Caco-2 (cell line): Measurements from ENCODE around the gene RAB3C. TPM values are rescaled to one million over a fixed set of nuclear protein-coding genes. Genes with fewer than 3 reads are reported as not detected.

ENCODE experiments used
- BruUV-seq: library from RNA; stranded (reverse); fragments of 400-500 nt; replicated peaks from 2 replicates; lab custom pipeline; 2021; lab: Mats Ljungman, UMichigan
- CTCF ChIA-PET: fragments of 300-600 bp; sonication (Branson Sonifier 250); formaldehyde crosslinking; loops from one replicate; lab custom pipeline; 2022; ENCODE audit warnings: antibody characterized with exemption; lab: Charles Lee
- POLR2A ChIA-PET: fragments of 300-600 bp; sonication (Branson Sonifier 250); formaldehyde crosslinking; loops from one replicate; lab custom pipeline; 2022; ENCODE audit warnings: antibody characterized with exemption; lab: Charles Lee
- DNase-seq, 2 experiments: peaks; one replicate each; pipeline versions ENCODE4 v3.0.0 to v3.0.0-alpha.2; 2020 to 2022
- H3K27me3 ChIP-seq: replicated peaks from 2 replicates; pipeline ENCODE4 v1.6.0; 2011; ENCODE audit warnings: low read length; ENCODE audit not compliant: control insufficient read depth, insufficient read depth
- H3K36me3 ChIP-seq: 2 replicates; pipeline ENCODE4 v1.5.1; 2011; ENCODE audit warnings: low read length; ENCODE audit not compliant: control insufficient read depth, insufficient read depth
- H3K4me1 ChIP-seq: fragments of 250-450 bp; sonication (Bioruptor Pico); 2 replicates; pipeline ENCODE4 v1.5.1; 2020; ENCODE audit warnings: mild to moderate bottlenecking
- H3K4me3 ChIP-seq: 2 replicates; pipeline ENCODE4 v1.5.1; 2011; ENCODE audit warnings: low read depth, mild to moderate bottlenecking, control low read depth, low read length
- H3K9me3 ChIP-seq: fragments of 250-450 bp; sonication (Bioruptor Pico); 2 replicates; pipeline ENCODE4 v1.5.1; 2020; ENCODE audit warnings: mild to moderate bottlenecking, moderate library complexity
- H3K27ac Mint-ChIP-seq: one replicate; pipeline ENCODE4 v1.8.0; 2022; ENCODE audit warnings: mixed read lengths; ENCODE audit not compliant: unreplicated experiment
- H3K27me3 Mint-ChIP-seq: one replicate; pipeline ENCODE4 v1.8.0; 2022; ENCODE audit warnings: mixed read lengths; ENCODE audit not compliant: insufficient read depth, unreplicated experiment
- H3K36me3 Mint-ChIP-seq: one replicate; pipeline ENCODE4 v1.8.0; 2022; ENCODE audit warnings: mild to moderate bottlenecking, mixed read lengths; ENCODE audit not compliant: insufficient read depth, unreplicated experiment
- H3K4me1 Mint-ChIP-seq: one replicate; pipeline ENCODE4 v1.8.0; 2022; ENCODE audit warnings: low read depth, mixed read lengths; ENCODE audit not compliant: unreplicated experiment
- H3K4me3 Mint-ChIP-seq: one replicate; pipeline ENCODE4 v1.8.0; 2022; ENCODE audit warnings: mild to moderate bottlenecking, moderate library complexity, mixed read lengths; ENCODE audit not compliant: unreplicated experiment
- H3K9me3 Mint-ChIP-seq: one replicate; pipeline ENCODE4 v1.8.0; 2022; ENCODE audit warnings: mixed read lengths; ENCODE audit not compliant: unreplicated experiment
- CTCF ChIP-seq, 2 experiments: fragments of 200-600 bp in 1 of 2; IDR thresholded peaks; 1 replicate in 1 of 2; 2 replicates in 1 of 2; pipeline versions ENCODE4 v1.5.1 to v1.8.0; 2011 to 2022; ENCODE audit warnings: antibody characterized with exemption in 1 of 2, control low read depth in 1 of 2, inconsistent platforms in 1 of 2, low read depth in 1 of 2, low read length in 1 of 2, mild to moderate bottlenecking in 1 of 2, moderate library complexity in 1 of 2; ENCODE audit not compliant: insufficient read depth in 1 of 2, severe bottlenecking in 1 of 2, unreplicated experiment in 1 of 2
- intact Hi-C: fragments of 100-400 bp; cut with micrococcal nuclease; formaldehyde crosslinking; loops from one replicate; pipeline ENCODE4 v1.10.0; 2022; ENCODE audit not compliant: unreplicated experiment
- total RNA-seq: library from RNA; stranded (reverse); gene quantifications from 2 replicates; pipeline ENCODE4 v1.2.3, GENCODE V29; 2022

RAB3C gene
- total RNA-seq, 1 experiment from 2014 or later, result not detected

- H3K9me3 ChIP-seq, result no peaks in the 10 kb centered on the region
- H3K4me1 ChIP-seq, result no peaks in the 10 kb centered on the region
- H3K27ac Mint-ChIP-seq, result no peak overlapping the region
- H3K4me1 Mint-ChIP-seq, result no peaks in the 10 kb centered on the region
- POLR2A ChIA-PET, result no interaction called here
- CTCF ChIA-PET, result no interaction called here
- no peaks in the 10 kb centered on the region for H3K36me3 Mint-ChIP-seq
- intact Hi-C loops, result loop anchor here (5.0 kb wide), 1 partner anchor 48 kb away; no protein-coding TSS in a partner anchor
- H3K4me3 ChIP-seq, result no peak overlapping the region
- peaks cover 2% of the 10 kb centered on the region for H3K27me3 Mint-ChIP-seq
- no peak overlapping the region for H3K4me3 Mint-ChIP-seq
- TF ChIP-seq CTCF (IDR thresholded peaks at IDR 0.05; ENCODE audit: insufficient read depth in 1 of 2, low read depth in 1 of 2, low read length in 1 of 2, severe bottlenecking in 1 of 2, unreplicated experiment in 1 of 2), result no peak
- DNase-seq, result no peak
- H3K27me3 ChIP-seq, result no peaks in the 10 kb centered on the region
- BruUV-seq, result no TSS peak
- H3K9me3 Mint-ChIP-seq, result no peaks in the 10 kb centered on the region
- H3K36me3 ChIP-seq, result no peaks in the 10 kb centered on the region
These were observed 176.9 kb downstream of the RAB3C start for GRCh38 chr5:58759745-58760144.

GRCh38 chr5:58760222-58760621 lies 177.3 kb downstream of the RAB3C start:
- H3K4me1 ChIP-seq, result no peaks in the 10 kb centered on the region
- H3K4me3 Mint-ChIP-seq, result no peak overlapping the region
- H3K4me1 Mint-ChIP-seq, result no peaks in the 10 kb centered on the region
- BruUV-seq, result no TSS peak
- H3K4me3 ChIP-seq, result no peak overlapping the region
- no peaks in the 10 kb centered on the region for H3K9me3 Mint-ChIP-seq
- H3K36me3 Mint-ChIP-seq, result no peaks in the 10 kb centered on the region
- ChIA-PET POLR2A (no interaction called here), CTCF (no interaction called here)
- no peaks in the 10 kb centered on the region for H3K27me3 ChIP-seq
- H3K27me3 Mint-ChIP-seq, result peaks cover 2% of the 10 kb centered on the region
- TF ChIP-seq CTCF (IDR thresholded peaks at IDR 0.05; ENCODE audit: insufficient read depth in 1 of 2, low read depth in 1 of 2, low read length in 1 of 2, severe bottlenecking in 1 of 2, unreplicated experiment in 1 of 2), result no peak
- no peaks in the 10 kb centered on the region for H3K36me3 ChIP-seq
- no peaks in the 10 kb centered on the region for H3K9me3 ChIP-seq
- DNase-seq, result no peak
- H3K27ac Mint-ChIP-seq, result no peak overlapping the region
- intact Hi-C loops, result loop anchor here (5.0 kb wide), 1 partner anchor 47 kb away; no protein-coding TSS in a partner anchor

GRCh38 chr5:58761407-58761806 lies 178.5 kb downstream of the RAB3C start:
- intact Hi-C loops, result loop anchor here (5.0 kb wide), 1 partner anchor 46 kb away; no protein-coding TSS in a partner anchor
- Histone ChIP-seq H3K4me3 (no peak overlapping the region), H3K9me3 (no peaks in the 10 kb centered on the region), H3K4me1 (no peaks in the 10 kb centered on the region), H3K36me3 (no peaks in the 10 kb centered on the region), H3K27me3 (no peaks in the 10 kb centered on the region)
- no peak for DNase-seq
- Mint-ChIP-seq H3K9me3 (no peaks in the 10 kb centered on the region), H3K36me3 (no peaks in the 10 kb centered on the region), H3K27me3 (peaks cover 3% of the 10 kb centered on the region), H3K27ac (no peak overlapping the region), H3K4me3 (no peak overlapping the region), H3K4me1 (no peaks in the 10 kb centered on the region)
- no TSS peak for BruUV-seq
- TF ChIP-seq CTCF (IDR thresholded peaks at IDR 0.05; ENCODE audit: insufficient read depth in 1 of 2, low read depth in 1 of 2, low read length in 1 of 2, severe bottlenecking in 1 of 2, unreplicated experiment in 1 of 2), result no peak
- CTCF ChIA-PET, result no interaction called here
- POLR2A ChIA-PET, result no interaction called here
